Lower lobe of right lung (tissue), 2 donors: Measurements from ENCODE around the gene ENTR1. TPM values are rescaled to one million over a fixed set of nuclear protein-coding genes. Genes with fewer than 3 reads are reported as not detected.

Source experiments
- ATAC-seq, 2 donors: fragments of 200-7000 bp; cut with Tn5 transposase; one replicate each; pipeline ENCODE4 v1.9.1; 2020 to 2022; ENCODE audit warnings: mild to moderate bottlenecking in 2 of 2, moderate library complexity in 2 of 2
- DNase-seq: peaks from one replicate; pipeline ENCODE4 v3.0.0-alpha.2; 2020
- H3K27ac ChIP-seq: fragments of 200-600 bp; one replicate; pipeline ENCODE4 v1.8.0; 2022
- H3K27me3 ChIP-seq: fragments of 200-600 bp; one replicate; pipeline ENCODE4 v1.8.0; 2022; ENCODE audit warnings: low read depth
- H3K36me3 ChIP-seq: fragments of 200-600 bp; one replicate; pipeline ENCODE4 v1.8.0; 2022; ENCODE audit warnings: mild to moderate bottlenecking
- H3K4me1 ChIP-seq: fragments of 200-600 bp; one replicate; pipeline ENCODE4 v1.8.0; 2022
- H3K4me3 ChIP-seq: fragments of 200-600 bp; one replicate; pipeline ENCODE4 v1.8.0; 2022; ENCODE audit warnings: mild to moderate bottlenecking
- H3K9me3 ChIP-seq: fragments of 200-600 bp; one replicate; pipeline ENCODE4 v1.8.0; 2022
- intact Hi-C: fragments of 100-400 bp; cut with DNase I; formaldehyde crosslinking; loops from one replicate; pipeline ENCODE4 v1.11.0; 2022
- total RNA-seq: library from RNA; stranded (reverse); fragmentation: NEBNext Ultra II Directional; extraction: Animal tissue kit (Norgen Biotek cat#: 25700); gene quantifications from one replicate; pipeline ENCODE4 v1.2.1, GENCODE V29; 2021
- TF ChIP-seq, protein P1 (sequence below): fragments of 200-600 bp; IDR thresholded peaks from one replicate; pipeline ENCODE4 v1.8.0; 2022; ENCODE audit warnings: antibody characterized with exemption, mild to moderate bottlenecking
- donor health status: DM: no; HTN: yes; CAD: no; lungs with severe emphysema.

ENTR1 gene
- total RNA-seq, 1 donor from 2014 or later, result 34.3 TPM

DNA sequence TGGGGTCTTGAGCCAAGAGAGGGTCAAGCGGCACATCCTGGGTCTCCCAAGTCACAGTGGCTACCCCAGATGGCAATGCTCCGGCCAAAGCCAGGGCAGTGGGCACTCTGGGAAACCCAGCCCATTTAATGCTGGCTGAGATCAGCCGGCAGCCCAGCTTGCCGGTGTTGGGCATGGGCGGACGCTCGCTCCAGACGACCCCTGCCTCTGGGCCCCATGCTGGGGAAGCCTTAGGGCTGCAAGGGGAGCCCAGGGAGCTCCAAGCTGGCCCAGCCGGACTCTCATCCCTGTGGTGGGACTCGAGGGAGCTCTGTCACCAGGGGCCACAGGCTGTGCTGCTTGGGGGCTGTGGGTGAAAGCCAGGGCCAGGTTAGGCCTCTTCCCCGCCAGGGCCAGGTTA lies 31.0 kb downstream of the ENTR1 start:
- no peak for ATAC-seq
- no peaks in the 10 kb centered on the region for H3K4me1 ChIP-seq
- no peaks in the 10 kb centered on the region for H3K27me3 ChIP-seq
- H3K27ac ChIP-seq, result no peak overlapping the region
- TF ChIP-seq, protein P1, sequence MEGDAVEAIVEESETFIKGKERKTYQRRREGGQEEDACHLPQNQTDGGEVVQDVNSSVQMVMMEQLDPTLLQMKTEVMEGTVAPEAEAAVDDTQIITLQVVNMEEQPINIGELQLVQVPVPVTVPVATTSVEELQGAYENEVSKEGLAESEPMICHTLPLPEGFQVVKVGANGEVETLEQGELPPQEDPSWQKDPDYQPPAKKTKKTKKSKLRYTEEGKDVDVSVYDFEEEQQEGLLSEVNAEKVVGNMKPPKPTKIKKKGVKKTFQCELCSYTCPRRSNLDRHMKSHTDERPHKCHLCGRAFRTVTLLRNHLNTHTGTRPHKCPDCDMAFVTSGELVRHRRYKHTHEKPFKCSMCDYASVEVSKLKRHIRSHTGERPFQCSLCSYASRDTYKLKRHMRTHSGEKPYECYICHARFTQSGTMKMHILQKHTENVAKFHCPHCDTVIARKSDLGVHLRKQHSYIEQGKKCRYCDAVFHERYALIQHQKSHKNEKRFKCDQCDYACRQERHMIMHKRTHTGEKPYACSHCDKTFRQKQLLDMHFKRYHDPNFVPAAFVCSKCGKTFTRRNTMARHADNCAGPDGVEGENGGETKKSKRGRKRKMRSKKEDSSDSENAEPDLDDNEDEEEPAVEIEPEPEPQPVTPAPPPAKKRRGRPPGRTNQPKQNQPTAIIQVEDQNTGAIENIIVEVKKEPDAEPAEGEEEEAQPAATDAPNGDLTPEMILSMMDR, result no peak
- peaks cover 59% of the 10 kb centered on the region for H3K36me3 ChIP-seq
- no peaks in the 10 kb centered on the region for H3K9me3 ChIP-seq
- intact Hi-C loops, result no loop called here
- no peak for DNase-seq
- H3K4me3 ChIP-seq, result no peak overlapping the region

DNA sequence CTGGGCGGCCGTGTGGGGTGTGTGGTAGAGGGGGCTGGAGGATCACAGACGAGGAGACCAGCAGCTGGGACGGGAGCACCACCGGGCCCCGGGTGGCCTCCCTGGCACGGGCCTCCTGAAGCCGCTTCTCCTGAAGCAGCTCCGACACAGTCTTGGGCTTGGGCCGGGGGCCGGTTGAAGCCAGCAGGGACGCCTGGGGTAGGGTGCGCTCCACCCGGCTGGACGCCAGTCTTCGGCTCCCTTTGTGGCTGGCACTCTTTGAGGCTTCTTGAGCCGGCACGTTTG lies 31.5 kb downstream of the ENTR1 start:
- Histone ChIP-seq H3K27me3 (no peaks in the 10 kb centered on the region), H3K36me3 (peaks cover 54% of the 10 kb centered on the region), H3K4me3 (no peak overlapping the region), H3K9me3 (no peaks in the 10 kb centered on the region), H3K4me1 (no peaks in the 10 kb centered on the region), H3K27ac (no peak overlapping the region)
- intact Hi-C loops, result no loop called here
- ATAC-seq, result no peak
- DNase-seq, result no peak
- TF ChIP-seq, protein P1, result no peak

DNA sequence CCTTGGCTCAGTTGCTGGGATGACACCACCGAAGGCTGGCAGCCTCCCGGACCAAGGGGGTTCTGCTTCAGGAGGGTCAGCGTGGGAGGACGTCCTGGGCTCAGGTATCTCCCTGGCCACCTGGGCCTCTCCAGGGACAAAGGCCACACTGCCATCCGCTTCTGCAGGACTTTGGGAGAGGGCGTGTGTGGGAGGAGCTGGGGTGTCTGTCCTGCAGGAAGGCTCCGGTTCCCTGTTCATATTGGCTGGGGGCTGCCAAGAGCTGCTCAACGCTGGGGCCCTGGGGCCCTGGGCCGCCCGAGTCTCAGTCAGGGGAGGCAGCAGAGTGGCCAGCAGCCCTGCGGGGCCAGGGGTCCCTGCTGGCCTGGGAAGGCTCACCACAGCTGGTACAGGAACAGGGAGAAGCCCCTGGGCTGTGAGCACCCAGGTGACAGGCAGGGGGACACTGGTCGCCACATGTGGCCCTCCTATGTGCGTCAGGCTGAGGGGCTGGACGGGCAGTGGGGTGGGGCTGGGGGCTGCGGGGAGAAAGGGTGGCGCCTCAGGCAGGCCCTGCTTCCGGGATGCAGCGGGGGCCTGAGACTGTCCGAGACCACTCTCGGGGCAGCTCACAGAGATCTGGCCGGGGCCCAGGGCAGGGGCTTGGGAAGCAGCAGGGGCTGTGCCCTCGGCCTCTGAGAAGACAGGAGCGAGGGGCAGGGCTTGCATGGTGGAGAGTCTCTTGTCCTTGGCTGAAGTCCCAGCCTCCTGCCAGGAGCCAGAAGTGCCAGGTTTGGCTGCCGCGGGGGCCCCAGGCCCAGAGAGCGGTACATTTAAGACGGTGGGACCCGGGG lies 32.0 kb downstream of the ENTR1 start:
- Histone ChIP-seq H3K4me3 (no peak overlapping the region), H3K4me1 (no peaks in the 10 kb centered on the region), H3K27ac (no peak overlapping the region), H3K27me3 (no peaks in the 10 kb centered on the region), H3K9me3 (no peaks in the 10 kb centered on the region), H3K36me3 (peaks cover 51% of the 10 kb centered on the region)
- DNase-seq (no peak), ATAC-seq (no peak)
- intact Hi-C loops, result no loop called here
- TF ChIP-seq, protein P1, result no peak

DNA sequence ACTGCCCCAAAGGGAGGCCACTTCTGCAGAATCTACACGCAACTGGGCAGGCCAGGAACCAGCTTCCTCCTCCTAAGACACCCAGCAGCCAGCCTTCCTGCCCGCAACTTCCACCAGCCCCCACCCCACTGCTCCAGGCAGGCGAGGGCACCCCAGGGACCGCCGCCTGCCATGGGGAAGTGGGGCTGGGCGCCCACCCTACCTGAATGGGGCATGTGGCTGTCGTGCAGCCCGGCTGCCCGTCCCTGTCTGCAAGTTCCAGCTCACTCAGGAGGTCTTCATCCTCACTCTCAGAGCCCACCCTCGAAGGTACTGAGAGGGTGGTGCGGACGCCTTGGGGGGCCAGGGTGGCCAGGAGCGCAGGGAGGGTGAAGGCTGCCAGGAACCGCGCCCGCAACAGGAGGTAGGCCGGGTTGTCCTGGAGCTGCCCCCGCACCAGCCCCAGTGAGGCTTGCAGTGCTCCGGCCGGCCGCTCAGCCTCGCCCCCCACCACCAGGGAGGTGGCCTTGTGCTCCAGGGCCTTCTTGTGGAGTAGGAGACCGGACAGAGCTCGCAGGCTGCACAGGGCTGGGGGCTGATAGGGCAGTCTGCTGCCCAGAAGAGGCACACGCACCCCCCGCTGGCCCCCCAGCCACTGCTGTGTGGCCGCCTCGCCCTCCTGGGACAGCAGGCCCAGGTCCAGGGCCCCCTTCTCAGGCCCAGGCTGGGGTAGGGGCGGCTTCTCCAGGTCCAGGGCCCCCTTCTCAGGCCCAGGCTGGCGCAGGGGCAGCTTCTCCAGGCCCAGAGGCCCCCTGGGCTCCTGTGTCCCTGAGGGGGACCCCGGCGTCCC lies 32.9 kb downstream of the ENTR1 start:
- no peaks in the 10 kb centered on the region for H3K9me3 ChIP-seq
- TF ChIP-seq, protein P1, result no peak
- intact Hi-C loops, result no loop called here
- H3K27ac ChIP-seq, result no peak overlapping the region
- H3K27me3 ChIP-seq, result no peaks in the 10 kb centered on the region
- H3K36me3 ChIP-seq, result peaks cover 42% of the 10 kb centered on the region
- DNase-seq, result no peak
- no peak overlapping the region for H3K4me3 ChIP-seq
- peaks cover 5% of the 10 kb centered on the region for H3K4me1 ChIP-seq
- ATAC-seq, result no peak

DNA sequence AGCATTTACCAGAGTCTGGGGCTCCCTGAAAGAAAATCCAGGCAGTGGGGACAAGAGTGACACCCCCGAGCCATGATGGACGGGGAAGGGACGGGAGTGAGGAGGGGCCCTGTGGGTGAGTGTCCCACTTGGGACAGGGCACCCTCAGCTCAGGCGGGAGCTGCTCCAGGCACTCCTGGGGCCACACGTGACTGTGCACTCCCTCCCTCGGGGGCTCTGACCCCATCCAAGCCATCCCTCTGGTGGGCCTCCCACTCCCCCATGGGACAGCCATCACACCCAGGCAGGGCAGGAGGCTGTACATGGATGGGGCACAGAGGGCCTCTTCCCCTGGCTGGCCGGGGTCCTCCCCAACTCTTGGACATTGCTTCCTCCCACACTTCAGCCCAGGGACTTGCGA lies 34.0 kb downstream of the ENTR1 start:
- intact Hi-C loops, result no loop called here
- H3K27me3 ChIP-seq, result no peaks in the 10 kb centered on the region
- TF ChIP-seq, protein P1, result no peak
- no peaks in the 10 kb centered on the region for H3K9me3 ChIP-seq
- no peak overlapping the region for H3K27ac ChIP-seq
- peaks cover 31% of the 10 kb centered on the region for H3K36me3 ChIP-seq
- no peak for ATAC-seq
- DNase-seq, result no peak
- no peak overlapping the region for H3K4me3 ChIP-seq
- peaks cover 15% of the 10 kb centered on the region for H3K4me1 ChIP-seq
